ENCODE measurements around the gene SGSM2. TPM values are rescaled to one million over a fixed set of nuclear protein-coding genes. Genes with fewer than 3 reads are reported as not detected.
A peak's percentile ranks its signal among the peaks of the same experiment; 100 is the strongest.

The SGSM2 gene
- total RNA-seq, 1 donor from 2014 or later = 19.8 TPM

DNA sequence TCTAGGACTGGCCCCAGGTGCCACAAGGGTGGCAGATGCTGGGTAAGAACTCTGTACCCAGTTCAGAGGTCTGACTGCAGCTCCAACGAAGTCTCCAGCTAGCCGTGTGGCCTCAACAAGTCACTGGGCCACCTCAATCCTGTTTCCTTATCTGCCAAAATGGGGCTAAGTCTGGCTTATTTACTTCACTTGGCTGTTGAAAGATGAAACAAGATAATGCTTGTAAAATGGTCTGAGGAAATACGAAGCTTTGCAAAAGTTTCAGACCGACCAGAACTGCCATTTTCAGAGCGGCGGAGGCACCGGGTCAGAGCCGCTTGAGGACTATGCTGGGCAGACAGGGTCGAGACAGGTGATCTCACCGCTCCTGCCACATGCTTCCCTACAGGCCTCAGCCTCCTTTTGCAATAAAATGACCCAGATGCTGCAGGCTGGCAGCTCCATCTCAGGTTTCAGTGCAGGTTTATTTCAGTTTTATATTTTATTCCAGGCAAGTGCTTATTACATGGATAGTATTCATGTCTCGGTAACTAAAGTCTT lies 46.4 kb downstream of the SGSM2 start:
- H3K4me1 ChIP-seq (ENCODE audit: control insufficient read depth in 3 of 3, insufficient read depth in 3 of 3, low read length in 3 of 3) = peaks cover 31 to 55% (median 44%) of the 10 kb centered on the region in 3 donors
- peak overlapping the region; percentile 68 for H3K27ac ChIP-seq (ENCODE audit: low read depth, low read length)
- peaks cover 22 to 37% (median 35%) of the 10 kb centered on the region in 3 donors for H3K36me3 ChIP-seq (ENCODE audit: control insufficient read depth in 3 of 3, insufficient read depth in 3 of 3, low read length in 3 of 3)
- H3K9me3 ChIP-seq (ENCODE audit: control insufficient read depth in 3 of 3, low read length in 3 of 3) = no peaks in the 10 kb centered on the region
- H3K4me3 ChIP-seq (ENCODE audit: low read length in 3 of 3) = no peak overlapping the region
- H3K9ac ChIP-seq (ENCODE audit: low read depth in 1 of 3, low read length in 3 of 3) = peak overlapping the region; percentile 28 to 74 (median 57)
- no peaks in the 10 kb centered on the region for H3K27me3 ChIP-seq (ENCODE audit: control insufficient read depth in 3 of 3, insufficient read depth in 3 of 3, low read length in 3 of 3)

DNA sequence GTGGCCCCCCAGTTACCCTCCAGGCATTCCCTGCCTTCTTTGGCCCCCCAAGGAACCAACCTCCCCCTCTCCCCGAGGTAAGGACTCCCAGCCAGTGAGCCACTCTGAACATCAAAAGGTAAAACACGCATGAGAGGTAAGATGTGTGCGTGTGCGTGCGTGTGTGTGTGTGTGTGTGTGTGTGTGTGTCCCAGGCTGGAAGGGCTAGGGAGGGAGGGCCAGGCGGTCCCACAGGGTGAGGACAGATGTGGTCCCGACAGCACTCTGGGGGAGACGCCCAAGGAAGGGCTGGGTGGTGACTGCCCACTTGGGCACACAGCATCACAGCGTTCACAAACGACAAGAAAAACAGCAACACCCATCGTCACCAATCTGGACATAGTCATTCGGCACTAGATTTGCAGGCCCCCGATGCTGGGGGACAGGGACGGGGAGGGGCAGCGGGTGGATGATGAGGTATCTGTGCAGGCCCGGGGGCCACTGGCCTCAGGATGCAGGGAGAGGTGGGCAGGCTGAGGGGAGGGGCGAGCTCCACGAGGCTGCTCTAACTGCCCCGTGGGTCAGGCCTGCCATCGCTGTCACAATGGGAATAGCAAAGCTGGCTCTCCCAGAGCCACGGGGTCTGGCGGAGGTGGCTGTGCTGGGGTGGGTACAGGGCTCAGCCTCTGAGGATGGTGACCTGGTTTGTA lies 47.3 kb downstream of the SGSM2 start:
- H3K27ac ChIP-seq (ENCODE audit: low read depth, low read length) = peak overlapping the region; percentile 68
- H3K4me3 ChIP-seq (ENCODE audit: low read length in 3 of 3) = no peak overlapping the region
- H3K36me3 ChIP-seq (ENCODE audit: control insufficient read depth in 3 of 3, insufficient read depth in 3 of 3, low read length in 3 of 3) = peaks cover 20 to 29% (median 28%) of the 10 kb centered on the region in 3 donors
- no peaks in the 10 kb centered on the region for H3K9me3 ChIP-seq (ENCODE audit: control insufficient read depth in 3 of 3, low read length in 3 of 3)
- H3K4me1 ChIP-seq (ENCODE audit: control insufficient read depth in 3 of 3, insufficient read depth in 3 of 3, low read length in 3 of 3) = peaks cover 34 to 62% (median 49%) of the 10 kb centered on the region in 3 donors
- peak overlapping the region in 1 of 3 donors; percentile 74 for H3K9ac ChIP-seq (ENCODE audit: low read depth in 1 of 3, low read length in 3 of 3)
- H3K27me3 ChIP-seq (ENCODE audit: control insufficient read depth in 3 of 3, insufficient read depth in 3 of 3, low read length in 3 of 3) = no peaks in the 10 kb centered on the region

DNA sequence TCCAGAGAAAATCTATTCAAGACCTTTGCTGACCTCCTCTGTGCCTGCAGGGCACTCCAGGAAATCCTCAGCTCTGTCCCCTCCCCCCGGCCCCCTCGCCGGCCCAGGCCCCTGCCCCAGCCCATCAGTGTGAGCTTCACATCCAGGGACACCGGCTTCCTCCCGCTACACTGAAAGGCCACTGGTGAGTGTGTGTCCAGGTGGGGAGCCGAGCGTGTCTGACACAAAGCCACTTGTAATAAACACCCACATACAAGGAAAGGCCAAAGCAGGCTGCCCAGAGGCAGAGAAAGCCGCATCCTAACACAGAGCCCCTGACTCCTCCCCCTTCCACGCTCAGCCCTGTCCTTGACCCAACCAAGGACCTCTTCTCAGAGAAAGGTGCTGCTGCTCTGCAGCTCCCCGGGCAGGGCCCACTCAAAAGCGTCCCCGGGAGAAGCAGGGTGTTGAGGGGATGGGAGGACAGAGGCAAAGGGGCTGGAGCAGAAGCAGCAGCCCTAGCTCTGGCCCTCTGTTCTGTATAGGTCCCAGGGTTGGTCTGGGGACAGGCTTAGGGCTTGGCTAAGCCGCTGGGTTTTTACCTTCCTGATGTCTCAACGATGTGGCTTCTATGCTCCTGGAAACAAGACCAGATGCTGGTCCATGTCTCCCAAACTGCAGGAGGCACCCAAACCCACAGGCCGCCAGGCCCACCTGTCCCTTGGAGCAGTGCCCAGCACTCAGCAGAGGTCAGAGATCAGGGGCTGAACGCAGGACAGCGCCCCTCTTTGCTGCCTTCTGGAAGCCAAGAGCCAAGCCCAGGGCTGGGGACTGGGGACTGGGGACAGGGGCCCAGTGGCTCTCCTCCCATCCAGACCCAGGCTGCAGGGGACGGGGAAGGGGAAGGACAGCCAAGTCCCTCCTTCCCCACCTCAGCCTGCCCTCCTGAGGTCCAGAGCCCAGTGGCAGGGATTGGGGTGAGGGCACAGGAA lies 48.2 kb downstream of the SGSM2 start:
- peaks cover 43 to 71% (median 59%) of the 10 kb centered on the region in 3 donors for H3K4me1 ChIP-seq (ENCODE audit: control insufficient read depth in 3 of 3, insufficient read depth in 3 of 3, low read length in 3 of 3)

DNA sequence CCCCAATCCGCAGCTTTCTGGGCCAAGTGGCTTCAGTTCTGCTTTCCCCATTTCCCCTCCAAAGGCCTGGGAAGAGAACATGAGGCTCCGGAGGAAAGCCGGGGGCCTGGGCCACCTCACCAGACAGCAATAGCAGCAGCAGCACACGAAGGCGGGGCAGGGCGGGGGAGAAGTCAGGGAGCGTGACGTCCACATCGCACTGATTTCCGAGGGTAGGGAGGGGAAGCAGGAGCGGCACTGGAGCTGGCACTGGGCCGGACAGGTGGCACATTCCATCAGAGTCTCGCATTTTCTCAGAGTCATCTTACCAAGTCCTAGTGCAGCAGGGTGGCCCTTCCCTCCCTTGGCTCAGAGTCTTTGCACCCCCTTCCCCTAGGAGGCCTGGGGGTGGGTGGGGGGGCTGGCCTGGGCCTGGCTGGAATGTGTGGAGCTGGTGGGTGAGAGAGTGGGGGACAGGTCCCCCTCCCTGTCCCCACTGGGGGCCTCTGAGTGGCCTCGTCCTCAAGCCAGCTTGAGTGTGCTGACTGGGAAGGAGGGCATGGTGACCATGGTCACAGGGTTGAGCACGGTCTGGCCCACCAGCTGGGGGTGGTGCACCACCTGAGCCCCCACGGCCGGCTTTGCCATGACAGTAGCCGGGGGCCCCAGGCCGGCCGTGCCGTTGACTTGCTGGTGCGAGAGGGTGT lies 49.2 kb downstream of the SGSM2 start:
- Histone ChIP-seq H3K4me1 (ENCODE audit: control insufficient read depth in 3 of 3, insufficient read depth in 3 of 3, low read length in 3 of 3) (peaks cover 52 to 81% (median 68%) of the 10 kb centered on the region in 3 donors), H3K9ac (ENCODE audit: low read depth in 1 of 3, low read length in 3 of 3) (peak overlapping the region in 1 of 3 donors; percentile 54), H3K4me3 (ENCODE audit: low read length in 3 of 3) (no peak overlapping the region), H3K9me3 (ENCODE audit: control insufficient read depth in 3 of 3, low read length in 3 of 3) (no peaks in the 10 kb centered on the region), H3K36me3 (ENCODE audit: control insufficient read depth in 3 of 3, insufficient read depth in 3 of 3, low read length in 3 of 3) (peaks cover 8 to 20% (median 19%) of the 10 kb centered on the region in 3 donors), H3K27me3 (ENCODE audit: control insufficient read depth in 3 of 3, insufficient read depth in 3 of 3, low read length in 3 of 3) (no peaks in the 10 kb centered on the region), H3K27ac (ENCODE audit: low read depth, low read length) (no peak overlapping the region)

More for the DNA sequence above, 48.2 kb downstream of the SGSM2 start:
- no peak overlapping the region for H3K27ac ChIP-seq (ENCODE audit: low read depth, low read length)
- no peaks in the 10 kb centered on the region for H3K9me3 ChIP-seq (ENCODE audit: control insufficient read depth in 3 of 3, low read length in 3 of 3)
- H3K9ac ChIP-seq (ENCODE audit: low read depth in 1 of 3, low read length in 3 of 3) = peak overlapping the region in 1 of 3 donors; percentile 74
- H3K27me3 ChIP-seq (ENCODE audit: control insufficient read depth in 3 of 3, insufficient read depth in 3 of 3, low read length in 3 of 3) = no peaks in the 10 kb centered on the region
- H3K4me3 ChIP-seq (ENCODE audit: low read length in 3 of 3) = no peak overlapping the region
- peaks cover 12 to 23% (median 22%) of the 10 kb centered on the region in 3 donors for H3K36me3 ChIP-seq (ENCODE audit: control insufficient read depth in 3 of 3, insufficient read depth in 3 of 3, low read length in 3 of 3)

DNA sequence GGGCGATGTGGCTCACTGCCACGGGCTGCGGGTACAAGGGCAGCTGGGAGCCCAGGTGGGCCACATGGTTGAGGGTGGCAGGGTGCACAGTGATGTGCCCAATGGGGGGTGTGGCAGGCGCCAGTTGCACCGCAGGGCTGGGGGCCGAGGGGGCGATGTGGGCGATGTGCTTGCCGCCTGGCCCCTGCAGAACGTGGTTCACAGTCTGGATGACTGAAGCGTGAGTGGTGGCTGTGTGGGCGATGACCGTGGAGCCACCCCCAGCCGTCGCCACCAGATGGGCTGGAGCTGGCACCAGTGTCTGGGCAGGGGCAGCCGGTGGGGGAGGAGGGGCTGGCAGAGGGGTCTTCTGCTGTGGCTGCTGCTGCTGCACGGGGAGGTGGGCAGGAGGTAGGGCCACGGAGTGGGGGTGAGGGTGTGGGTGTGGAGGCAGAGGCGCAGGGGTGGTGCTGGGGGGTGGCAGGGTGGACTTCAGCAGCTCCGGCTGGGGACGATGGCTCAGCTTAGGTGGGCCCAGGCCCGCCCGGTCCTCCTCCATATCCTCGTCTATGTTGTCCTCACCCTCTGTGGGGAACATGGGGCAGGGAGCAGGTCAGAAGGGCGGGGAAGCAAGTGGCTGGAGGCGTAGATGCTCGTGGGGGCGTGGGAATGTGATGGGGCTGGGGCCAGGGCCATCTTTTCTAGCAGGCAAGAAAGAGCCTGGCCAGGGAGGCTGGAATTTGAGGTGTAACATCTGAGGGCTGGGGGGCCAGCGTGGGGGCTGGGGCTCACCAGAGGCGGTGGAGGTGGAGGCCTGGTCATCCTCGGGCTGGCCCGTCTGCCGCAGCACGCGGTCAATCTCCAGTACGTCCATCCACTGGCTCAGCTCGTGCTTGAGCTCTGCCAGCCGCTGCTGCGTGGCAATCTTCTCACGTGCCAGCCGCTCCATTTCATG lies 50.1 kb downstream of the SGSM2 start:
- Histone ChIP-seq H3K4me3 (ENCODE audit: low read length in 3 of 3) (no peak overlapping the region), H3K27ac (ENCODE audit: low read depth, low read length) (no peak overlapping the region), H3K9ac (ENCODE audit: low read depth in 1 of 3, low read length in 3 of 3) (no peak overlapping the region), H3K9me3 (ENCODE audit: control insufficient read depth in 3 of 3, low read length in 3 of 3) (no peaks in the 10 kb centered on the region), H3K27me3 (ENCODE audit: control insufficient read depth in 3 of 3, insufficient read depth in 3 of 3, low read length in 3 of 3) (no peaks in the 10 kb centered on the region), H3K36me3 (ENCODE audit: control insufficient read depth in 3 of 3, insufficient read depth in 3 of 3, low read length in 3 of 3) (peaks cover 8 to 20% (median 19%) of the 10 kb centered on the region in 3 donors), H3K4me1 (ENCODE audit: control insufficient read depth in 3 of 3, insufficient read depth in 3 of 3, low read length in 3 of 3) (peaks cover 61 to 87% (median 74%) of the 10 kb centered on the region in 3 donors)

DNA sequence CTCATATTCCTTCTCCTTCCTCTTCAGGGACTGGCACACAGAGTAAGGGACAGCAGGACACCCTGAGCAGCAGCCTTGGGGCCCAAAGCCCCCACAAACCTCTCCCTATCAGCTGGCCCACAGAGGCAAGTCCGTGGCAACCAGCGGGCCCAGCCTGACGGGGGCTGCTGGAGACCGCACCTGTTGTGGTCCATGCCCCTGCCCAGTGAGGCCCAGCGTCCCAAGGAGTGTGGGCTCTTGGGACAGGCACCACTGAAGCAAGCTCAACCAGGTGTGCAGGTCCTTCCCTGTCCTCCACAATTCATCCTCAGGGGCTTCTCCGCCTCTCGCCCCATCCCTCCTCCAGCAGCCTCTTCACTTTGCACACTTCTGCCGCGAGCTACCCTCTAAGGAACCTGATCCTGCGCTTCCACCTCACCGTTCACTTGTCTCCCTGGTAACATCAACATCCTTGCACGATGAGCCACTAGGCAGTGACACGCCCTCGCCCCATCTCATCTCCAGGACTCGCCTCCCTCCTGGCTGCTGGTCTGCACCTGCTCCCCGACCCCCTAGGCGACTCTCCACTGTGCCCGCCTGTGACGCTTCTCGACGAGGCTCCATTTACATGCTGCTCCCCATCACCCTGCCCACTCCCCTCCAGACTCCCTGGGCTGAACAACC lies 50.9 kb downstream of the SGSM2 start:
- no peak overlapping the region for H3K4me3 ChIP-seq (ENCODE audit: low read length in 3 of 3)
- H3K27me3 ChIP-seq (ENCODE audit: control insufficient read depth in 3 of 3, insufficient read depth in 3 of 3, low read length in 3 of 3) = no peaks in the 10 kb centered on the region
- no peak overlapping the region for H3K9ac ChIP-seq (ENCODE audit: low read depth in 1 of 3, low read length in 3 of 3)
- no peaks in the 10 kb centered on the region for H3K9me3 ChIP-seq (ENCODE audit: control insufficient read depth in 3 of 3, low read length in 3 of 3)
- H3K27ac ChIP-seq (ENCODE audit: low read depth, low read length) = no peak overlapping the region
- peaks cover 58 to 80% (median 70%) of the 10 kb centered on the region in 3 donors for H3K4me1 ChIP-seq (ENCODE audit: control insufficient read depth in 3 of 3, insufficient read depth in 3 of 3, low read length in 3 of 3)
- peaks cover 8 to 20% (median 19%) of the 10 kb centered on the region in 3 donors for H3K36me3 ChIP-seq (ENCODE audit: control insufficient read depth in 3 of 3, insufficient read depth in 3 of 3, low read length in 3 of 3)

DNA sequence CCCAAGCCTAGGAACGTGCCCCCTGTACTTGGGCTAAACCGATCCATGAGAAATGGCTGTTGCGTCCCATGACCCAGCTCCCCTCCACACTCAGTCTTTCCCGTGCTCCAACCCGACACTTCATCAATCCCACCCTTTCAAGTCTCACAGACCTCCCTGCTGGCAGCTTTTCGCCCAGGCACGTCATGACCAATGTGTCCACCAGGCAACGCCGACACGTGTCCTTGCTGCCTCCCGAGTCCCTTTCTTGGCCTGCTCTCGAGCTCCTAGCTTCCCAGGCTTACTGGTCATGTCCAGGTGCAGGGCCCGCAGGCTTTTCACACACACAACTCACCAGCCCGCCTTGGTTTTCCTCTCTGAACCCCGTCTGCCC lies 51.4 kb downstream of the SGSM2 start:
- Histone ChIP-seq H3K4me1 (ENCODE audit: control insufficient read depth in 3 of 3, insufficient read depth in 3 of 3, low read length in 3 of 3) (peaks cover 53 to 75% (median 65%) of the 10 kb centered on the region in 3 donors), H3K9ac (ENCODE audit: low read depth in 1 of 3, low read length in 3 of 3) (peak overlapping the region in 1 of 3 donors; percentile 45), H3K9me3 (ENCODE audit: control insufficient read depth in 3 of 3, low read length in 3 of 3) (no peaks in the 10 kb centered on the region), H3K27me3 (ENCODE audit: control insufficient read depth in 3 of 3, insufficient read depth in 3 of 3, low read length in 3 of 3) (no peaks in the 10 kb centered on the region), H3K27ac (ENCODE audit: low read depth, low read length) (no peak overlapping the region), H3K4me3 (ENCODE audit: low read length in 3 of 3) (no peak overlapping the region), H3K36me3 (ENCODE audit: control insufficient read depth in 3 of 3, insufficient read depth in 3 of 3, low read length in 3 of 3) (peaks cover 8 to 20% (median 19%) of the 10 kb centered on the region in 3 donors)

DNA sequence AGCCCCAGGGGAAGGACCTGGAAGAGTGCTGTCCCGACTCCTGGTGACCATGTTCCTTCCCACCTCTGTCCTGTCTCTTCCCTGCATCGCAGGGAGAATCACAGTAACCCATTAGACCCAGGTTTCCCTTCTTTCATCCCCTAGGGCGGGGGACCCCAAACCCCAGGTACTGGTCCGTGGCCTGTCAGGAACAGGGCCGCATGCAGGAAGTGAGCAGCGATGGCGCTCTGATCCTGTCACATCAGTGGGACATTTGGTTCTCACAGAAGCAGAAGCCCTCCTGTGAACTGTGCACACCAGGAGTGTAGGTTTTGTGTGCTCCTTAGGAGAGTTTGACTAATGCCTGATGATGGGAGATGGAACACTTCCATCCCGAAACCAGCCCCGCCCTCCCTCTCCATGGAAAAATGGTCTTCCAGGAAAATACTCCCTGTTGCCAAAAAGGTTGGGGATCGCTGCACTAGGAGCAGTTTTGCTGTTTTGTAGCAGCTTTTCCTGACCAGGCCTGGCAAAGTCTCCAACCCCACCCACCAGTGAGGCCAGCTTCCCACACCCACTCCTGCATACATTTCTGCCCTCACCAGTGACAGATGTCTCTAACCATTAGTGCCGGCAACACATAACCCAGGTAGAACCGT lies 53.0 kb downstream of the SGSM2 start:
- peaks cover 8 to 20% (median 18%) of the 10 kb centered on the region in 3 donors for H3K36me3 ChIP-seq (ENCODE audit: control insufficient read depth in 3 of 3, insufficient read depth in 3 of 3, low read length in 3 of 3)
- peak overlapping the region; percentile 30 to 90 (median 60) for H3K9ac ChIP-seq (ENCODE audit: low read depth in 1 of 3, low read length in 3 of 3)
- no peaks in the 10 kb centered on the region for H3K27me3 ChIP-seq (ENCODE audit: control insufficient read depth in 3 of 3, insufficient read depth in 3 of 3, low read length in 3 of 3)
- peaks cover 50 to 74% (median 64%) of the 10 kb centered on the region in 3 donors for H3K4me1 ChIP-seq (ENCODE audit: control insufficient read depth in 3 of 3, insufficient read depth in 3 of 3, low read length in 3 of 3)
- no peak overlapping the region for H3K4me3 ChIP-seq (ENCODE audit: low read length in 3 of 3)
- peak overlapping the region; percentile 100 for H3K27ac ChIP-seq (ENCODE audit: low read depth, low read length)
- no peaks in the 10 kb centered on the region for H3K9me3 ChIP-seq (ENCODE audit: control insufficient read depth in 3 of 3, low read length in 3 of 3)
